Measurements from ENCODE around the gene LARGE1.

Gene LARGE1

DNA sequence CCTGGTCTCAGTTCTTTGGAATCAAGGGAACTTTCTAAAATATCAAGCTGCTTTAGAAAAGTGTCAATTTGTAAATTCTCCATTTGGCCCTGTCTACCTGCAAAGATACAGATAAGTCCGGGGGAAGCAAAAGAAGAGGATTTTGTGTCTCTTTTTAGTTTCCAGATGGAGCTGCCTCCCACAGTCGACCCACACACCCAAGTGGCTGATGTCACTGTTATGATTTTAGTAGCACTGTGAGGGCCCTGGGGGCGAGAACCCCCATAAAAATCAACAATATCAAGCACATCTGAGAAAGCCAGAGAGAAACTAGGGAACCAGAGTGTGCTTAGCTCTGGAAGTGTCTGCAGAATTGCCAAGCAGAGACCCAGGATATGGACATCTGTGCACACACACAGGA lies 212.7 kb downstream of the LARGE1 start:
- in situ Hi-C loops (cut with HindIII; ENCODE audit: low sequenced_read_pairs) = no loop called here
- DNase-seq (ENCODE audit: low read depth) = no peak
- TF ChIP-seq, protein P1, sequence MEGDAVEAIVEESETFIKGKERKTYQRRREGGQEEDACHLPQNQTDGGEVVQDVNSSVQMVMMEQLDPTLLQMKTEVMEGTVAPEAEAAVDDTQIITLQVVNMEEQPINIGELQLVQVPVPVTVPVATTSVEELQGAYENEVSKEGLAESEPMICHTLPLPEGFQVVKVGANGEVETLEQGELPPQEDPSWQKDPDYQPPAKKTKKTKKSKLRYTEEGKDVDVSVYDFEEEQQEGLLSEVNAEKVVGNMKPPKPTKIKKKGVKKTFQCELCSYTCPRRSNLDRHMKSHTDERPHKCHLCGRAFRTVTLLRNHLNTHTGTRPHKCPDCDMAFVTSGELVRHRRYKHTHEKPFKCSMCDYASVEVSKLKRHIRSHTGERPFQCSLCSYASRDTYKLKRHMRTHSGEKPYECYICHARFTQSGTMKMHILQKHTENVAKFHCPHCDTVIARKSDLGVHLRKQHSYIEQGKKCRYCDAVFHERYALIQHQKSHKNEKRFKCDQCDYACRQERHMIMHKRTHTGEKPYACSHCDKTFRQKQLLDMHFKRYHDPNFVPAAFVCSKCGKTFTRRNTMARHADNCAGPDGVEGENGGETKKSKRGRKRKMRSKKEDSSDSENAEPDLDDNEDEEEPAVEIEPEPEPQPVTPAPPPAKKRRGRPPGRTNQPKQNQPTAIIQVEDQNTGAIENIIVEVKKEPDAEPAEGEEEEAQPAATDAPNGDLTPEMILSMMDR (IDR thresholded peaks at IDR 0.05; ENCODE audit: low read depth, low read length, missing control alignments) = no peak

DNA sequence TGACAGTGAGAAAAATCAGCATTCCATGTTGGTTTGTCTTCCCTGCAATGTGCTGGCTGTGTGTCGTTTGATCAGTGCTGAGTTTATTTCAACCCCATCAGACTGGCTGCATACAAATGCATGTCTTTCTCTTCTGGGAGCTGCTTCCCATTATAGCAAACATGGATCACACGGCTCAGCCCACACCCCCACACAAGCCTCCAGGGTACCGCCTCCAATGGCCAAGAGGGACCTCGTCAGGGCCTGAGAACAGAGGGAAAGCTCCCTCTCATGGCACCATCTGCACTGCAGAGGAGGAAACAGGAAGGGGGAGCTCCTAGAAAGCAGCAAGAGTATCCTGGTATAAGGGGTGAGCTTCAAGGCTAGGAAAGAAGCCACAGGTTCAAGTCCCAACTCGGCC lies 214.2 kb downstream of the LARGE1 start:
- no peak overlapping the region for H3K4me3 ChIP-seq (ENCODE audit: low read depth, low read length)
- in situ Hi-C loops (cut with HindIII; ENCODE audit: low sequenced_read_pairs) = no loop called here
- no peak for DNase-seq (ENCODE audit: low read depth)
- TF ChIP-seq, protein P1 (IDR thresholded peaks at IDR 0.05; ENCODE audit: low read depth, low read length, missing control alignments) = no peak

More for the DNA sequence above, 212.7 kb downstream of the LARGE1 start:
- no peak overlapping the region for H3K4me3 ChIP-seq (ENCODE audit: low read depth, low read length)

DNA sequence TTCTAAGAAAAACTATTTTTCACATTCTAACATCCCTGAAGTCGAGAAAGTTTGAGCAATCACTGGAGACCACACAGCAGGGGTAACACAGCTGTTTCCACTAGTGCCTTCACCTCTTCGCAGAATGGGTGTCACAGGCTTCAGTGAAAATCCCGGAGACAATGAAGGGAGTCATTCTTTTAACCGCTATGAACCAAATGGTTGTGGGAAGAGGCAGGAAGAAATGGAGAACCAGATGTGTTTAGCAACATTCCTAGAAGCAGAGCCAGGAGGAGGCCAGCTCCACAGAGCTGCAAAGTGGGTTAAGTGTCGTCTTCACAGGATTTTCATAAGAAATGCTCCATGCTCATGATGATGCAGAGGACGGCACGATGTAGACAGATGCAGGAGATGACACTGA lies 221.1 kb downstream of the LARGE1 start:
- TF ChIP-seq, protein P1 (IDR thresholded peaks at IDR 0.05; ENCODE audit: low read depth, low read length, missing control alignments) = no peak
- DNase-seq (ENCODE audit: low read depth) = no peak
- in situ Hi-C loops (cut with HindIII; ENCODE audit: low sequenced_read_pairs) = no loop called here
- H3K4me3 ChIP-seq (ENCODE audit: low read depth, low read length) = no peak overlapping the region

DNA sequence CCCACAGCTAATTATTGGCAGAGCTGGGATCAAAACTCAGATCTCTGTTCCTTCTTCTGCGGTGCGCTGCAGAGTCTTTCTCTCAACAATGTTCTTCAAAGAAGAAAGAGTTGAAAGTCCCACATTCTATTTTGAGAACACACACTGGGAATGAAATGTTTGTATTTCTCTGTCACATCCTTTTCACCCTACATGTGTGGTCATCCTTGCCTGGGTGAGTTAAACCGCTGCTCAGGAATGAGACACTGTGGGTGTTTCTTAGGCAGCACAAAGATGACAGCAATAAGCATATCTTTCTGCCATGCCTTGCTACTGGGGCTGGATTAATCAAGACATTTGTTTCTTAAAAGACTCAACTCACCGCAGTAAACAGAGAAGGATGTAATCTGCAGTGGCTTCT lies 222.6 kb downstream of the LARGE1 start:
- H3K4me3 ChIP-seq (ENCODE audit: low read depth, low read length) = no peak overlapping the region
- TF ChIP-seq, protein P1 (IDR thresholded peaks at IDR 0.05; ENCODE audit: low read depth, low read length, missing control alignments) = no peak
- DNase-seq (ENCODE audit: low read depth) = no peak
- in situ Hi-C loops (cut with HindIII; ENCODE audit: low sequenced_read_pairs) = no loop called here

DNA sequence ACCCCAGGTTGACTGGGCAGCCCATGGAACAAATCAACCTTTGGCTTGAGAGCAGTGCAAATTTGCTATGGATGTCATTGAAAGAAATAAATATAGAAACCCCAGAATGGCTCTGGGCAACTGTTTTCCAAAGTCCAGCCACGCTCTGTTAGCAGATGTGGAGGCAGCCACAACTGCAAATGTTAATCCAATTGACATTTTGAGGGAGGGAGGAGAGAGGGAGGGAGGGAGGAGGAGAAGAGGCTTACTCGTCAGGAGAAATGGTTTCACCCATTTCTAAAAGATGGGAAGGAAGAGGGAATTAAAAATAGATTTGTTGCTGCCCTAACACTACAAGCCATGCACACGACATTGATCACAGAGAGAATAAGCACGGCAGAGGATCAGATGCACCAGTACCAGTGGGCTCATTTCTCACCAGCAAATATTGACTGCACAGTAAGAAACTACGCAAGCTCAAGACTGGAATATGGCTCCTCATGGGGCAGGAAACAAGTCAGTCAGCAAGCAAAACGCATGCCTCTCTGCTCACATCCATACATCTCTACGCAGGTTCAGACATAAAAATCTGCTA lies 229.1 kb downstream of the LARGE1 start:
- in situ Hi-C loops (cut with HindIII; ENCODE audit: low sequenced_read_pairs) = no loop called here
- no peak overlapping the region for H3K4me3 ChIP-seq (ENCODE audit: low read depth, low read length)
- DNase-seq (ENCODE audit: low read depth) = no peak
- TF ChIP-seq, protein P1 (IDR thresholded peaks at IDR 0.05; ENCODE audit: low read depth, low read length, missing control alignments) = no peak

DNA sequence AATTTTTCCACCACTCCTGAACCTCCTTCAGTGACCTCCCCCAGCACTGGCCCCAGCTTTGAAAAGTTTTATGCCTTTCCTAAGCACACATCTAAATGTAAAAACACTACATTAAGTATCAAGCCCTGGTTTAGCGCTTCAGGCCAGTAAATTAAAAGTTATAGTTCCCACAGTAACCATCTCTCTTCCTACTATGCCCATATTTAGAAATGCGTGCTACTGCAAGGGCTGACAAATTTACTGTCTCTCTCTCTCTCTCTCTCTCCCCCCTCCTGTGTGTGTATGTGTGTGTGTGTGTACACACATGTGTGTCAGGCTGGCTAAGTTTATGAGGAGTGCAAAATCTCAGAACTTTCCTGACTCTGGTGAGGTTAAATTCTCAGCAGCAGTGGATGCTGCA lies 231.4 kb downstream of the LARGE1 start:
- H3K4me3 ChIP-seq (ENCODE audit: low read depth, low read length) = no peak overlapping the region
- in situ Hi-C loops (cut with HindIII; ENCODE audit: low sequenced_read_pairs) = no loop called here
- DNase-seq (ENCODE audit: low read depth) = no peak
- TF ChIP-seq, protein P1 (IDR thresholded peaks at IDR 0.05; ENCODE audit: low read depth, low read length, missing control alignments) = no peak

Data from astrocyte of the cerebellum (primary cell).